OCI-LY7 (cell line): Measurements from ENCODE around the gene PGR. TPM values are rescaled to one million over a fixed set of nuclear protein-coding genes. Genes with fewer than 3 reads are reported as not detected.

Source experiments
- BruUV-seq: library from RNA; stranded (reverse); fragments of 400-500 nt; replicated peaks from 2 replicates; lab custom pipeline; 2021; lab: Mats Ljungman, UMichigan
- CTCF ChIA-PET: fragments of 300-600 bp; sonication (Branson Sonifier 250); formaldehyde crosslinking; loops from one replicate; lab custom pipeline; 2022; ENCODE audit warnings: antibody characterized with exemption; ENCODE audit not compliant: unreplicated experiment; lab: Charles Lee
- POLR2A ChIA-PET: fragments of 300-600 bp; sonication (Branson Sonifier 250); formaldehyde crosslinking; loops from one replicate; lab custom pipeline; 2022; ENCODE audit warnings: antibody characterized with exemption; lab: Charles Lee
- DNase-seq: peaks from one replicate; pipeline ENCODE4 v3.0.0-alpha.2; 2015; ENCODE audit warnings: low spot score
- H2AFZ ChIP-seq: fragments of 200-600 bp; sonication (generic), shearing (Covaris generic); 2 replicates; pipeline ENCODE4 v1.6.1; 2014; ENCODE audit warnings: mild to moderate bottlenecking, antibody characterized with exemption, low read length, moderate library complexity
- H3K27ac ChIP-seq: fragments of 200-600 bp; sonication (generic); 2 replicates; pipeline ENCODE4 v1.5.1; 2014; ENCODE audit warnings: mixed run types, low read depth, mild to moderate bottlenecking, moderate library complexity, low read length, inconsistent platforms; ENCODE audit not compliant: poor library complexity, severe bottlenecking
- H3K36me3 ChIP-seq: fragments of 200-600 bp; sonication (generic); 2 replicates; pipeline ENCODE4 v1.6.1; 2014; ENCODE audit warnings: mild to moderate bottlenecking, antibody characterized with exemption, low read length, moderate library complexity, mixed read lengths; ENCODE audit not compliant: insufficient read depth
- H3K4me1 ChIP-seq: fragments of 200-600 bp; sonication (generic); 2 replicates; pipeline ENCODE4 v1.5.1; 2014; ENCODE audit warnings: mild to moderate bottlenecking, low read length; ENCODE audit not compliant: insufficient read depth, poor library complexity, severe bottlenecking
- H3K4me2 ChIP-seq: fragments of 200-600 bp; sonication (generic); 2 replicates; pipeline ENCODE4 v1.6.1; 2014; ENCODE audit warnings: mild to moderate bottlenecking, low read length
- H3K4me3 ChIP-seq: fragments of 200-600 bp; sonication (generic); 2 replicates; pipeline ENCODE4 v1.5.1; 2014; ENCODE audit warnings: mild to moderate bottlenecking, low read depth, low read length; ENCODE audit not compliant: poor library complexity, severe bottlenecking
- H3K79me2 ChIP-seq: fragments of 200-600 bp; sonication (generic); 2 replicates; pipeline ENCODE4 v1.6.1; 2016; ENCODE audit warnings: low read depth, mild to moderate bottlenecking, low read length, moderate library complexity, mixed read lengths; ENCODE audit not compliant: insufficient read depth
- H3K9me2 ChIP-seq: fragments of 200-600 bp; sonication (generic); 2 replicates; pipeline ENCODE4 v1.6.1; 2016; ENCODE audit warnings: mild to moderate bottlenecking, low read length, mixed read lengths; ENCODE audit not compliant: insufficient read depth
- H3K9me3 ChIP-seq: fragments of 200-600 bp; sonication (generic); 2 replicates; pipeline ENCODE4 v1.6.1; 2014; ENCODE audit warnings: mild to moderate bottlenecking, mixed run types, low read length, mixed read lengths
- H4K20me1 ChIP-seq: fragments of 200-600 bp; sonication (generic); 2 replicates; pipeline ENCODE4 v1.6.1; 2014; ENCODE audit warnings: mild to moderate bottlenecking, antibody characterized with exemption, low read length, moderate library complexity, mixed read lengths; ENCODE audit not compliant: insufficient read depth
- EZH2phosphoT487 ChIP-seq: fragments of 200-600 bp; sonication (generic); IDR thresholded peaks from 2 replicates; pipeline ENCODE4 v1.6.1; 2018; ENCODE audit warnings: low read depth, borderline replicate concordance, mild to moderate bottlenecking, mixed run types, antibody characterized with exemption, low read length, moderate library complexity, mixed read lengths
- intact Hi-C: fragments of 100-400 bp; cut with micrococcal nuclease; formaldehyde crosslinking; loops from one replicate; pipeline ENCODE4 v1.10.0; 2022; ENCODE audit not compliant: unreplicated experiment
- total RNA-seq, 2 experiments: library from RNA; depleted of rRNA in 1 of 2; stranded (reverse); fragments of >200 nt in 1 of 2; shearing (Covaris generic) in 1 of 2; gene quantifications; 2 replicates each; pipeline ENCODE4 v1.2.3, GENCODE V29; 2014 to 2022
- TF ChIP-seq, protein P1 (sequence below): fragments of 200-600 bp; sonication (generic); conservative IDR thresholded peaks from 2 replicates; pipeline ENCODE4 v1.5.1; 2014; ENCODE audit warnings: mild to moderate bottlenecking, antibody characterized with exemption, low read length, moderate library complexity, mixed read lengths

The PGR gene
- total RNA-seq, 2 experiments from 2014 or later: not detected

GRCh38 chr11:101100601-101101000 lies 29.0 kb downstream of the PGR start:
- no peak overlapping the region for H3K4me3 ChIP-seq
- H3K4me2 ChIP-seq: no peak overlapping the region
- H3K36me3 ChIP-seq: no peaks in the 10 kb centered on the region
- DNase-seq: no peak
- H3K27ac ChIP-seq: no peak overlapping the region
- no peaks in the 10 kb centered on the region for H3K9me3 ChIP-seq
- no peaks in the 10 kb centered on the region for H4K20me1 ChIP-seq
- no peak for TF ChIP-seq EZH2phosphoT487
- TF ChIP-seq, protein P1, sequence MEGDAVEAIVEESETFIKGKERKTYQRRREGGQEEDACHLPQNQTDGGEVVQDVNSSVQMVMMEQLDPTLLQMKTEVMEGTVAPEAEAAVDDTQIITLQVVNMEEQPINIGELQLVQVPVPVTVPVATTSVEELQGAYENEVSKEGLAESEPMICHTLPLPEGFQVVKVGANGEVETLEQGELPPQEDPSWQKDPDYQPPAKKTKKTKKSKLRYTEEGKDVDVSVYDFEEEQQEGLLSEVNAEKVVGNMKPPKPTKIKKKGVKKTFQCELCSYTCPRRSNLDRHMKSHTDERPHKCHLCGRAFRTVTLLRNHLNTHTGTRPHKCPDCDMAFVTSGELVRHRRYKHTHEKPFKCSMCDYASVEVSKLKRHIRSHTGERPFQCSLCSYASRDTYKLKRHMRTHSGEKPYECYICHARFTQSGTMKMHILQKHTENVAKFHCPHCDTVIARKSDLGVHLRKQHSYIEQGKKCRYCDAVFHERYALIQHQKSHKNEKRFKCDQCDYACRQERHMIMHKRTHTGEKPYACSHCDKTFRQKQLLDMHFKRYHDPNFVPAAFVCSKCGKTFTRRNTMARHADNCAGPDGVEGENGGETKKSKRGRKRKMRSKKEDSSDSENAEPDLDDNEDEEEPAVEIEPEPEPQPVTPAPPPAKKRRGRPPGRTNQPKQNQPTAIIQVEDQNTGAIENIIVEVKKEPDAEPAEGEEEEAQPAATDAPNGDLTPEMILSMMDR: no peak
- intact Hi-C loops: no loop called here
- ChIA-PET CTCF (no interaction called here), POLR2A (no interaction called here)
- no TSS peak for BruUV-seq
- no peaks in the 10 kb centered on the region for H3K9me2 ChIP-seq
- H3K79me2 ChIP-seq: no peaks in the 10 kb centered on the region
- H2AFZ ChIP-seq: no peak overlapping the region
- no peaks in the 10 kb centered on the region for H3K4me1 ChIP-seq

GRCh38 chr11:101096036-101096704 lies 33.4 kb downstream of the PGR start:
- Histone ChIP-seq H3K79me2 (no peaks in the 10 kb centered on the region), H3K36me3 (no peaks in the 10 kb centered on the region), H3K4me1 (no peaks in the 10 kb centered on the region), H3K9me2 (no peaks in the 10 kb centered on the region), H4K20me1 (no peaks in the 10 kb centered on the region), H3K27ac (no peak overlapping the region), H3K9me3 (no peaks in the 10 kb centered on the region), H3K4me3 (no peak overlapping the region), H2AFZ (no peak overlapping the region), H3K4me2 (no peak overlapping the region)
- ChIA-PET CTCF (no interaction called here), POLR2A (interaction anchor here (1.3 kb wide), 1 partner anchor 42 kb away, joined by 3 read pairs; no protein-coding TSS in a partner anchor)
- intact Hi-C loops: no loop called here
- DNase-seq: no peak
- BruUV-seq: no TSS peak
- TF ChIP-seq EZH2phosphoT487: no peak
- TF ChIP-seq, protein P1: no peak

GRCh38 chr11:101091781-101092180 lies 37.8 kb downstream of the PGR start:
- no peaks in the 10 kb centered on the region for H3K36me3 ChIP-seq
- intact Hi-C loops: no loop called here

More at GRCh38 chr11:101091781-101092180, 37.8 kb downstream of the PGR start:
- DNase-seq: no peak
- CTCF ChIA-PET: no interaction called here
- no peak overlapping the region for H3K27ac ChIP-seq
- no peaks in the 10 kb centered on the region for H4K20me1 ChIP-seq
- no peak for TF ChIP-seq EZH2phosphoT487
- TF ChIP-seq, protein P1: no peak
- no peaks in the 10 kb centered on the region for H3K4me1 ChIP-seq
- no peaks in the 10 kb centered on the region for H3K79me2 ChIP-seq
- BruUV-seq: no TSS peak
- H3K4me2 ChIP-seq: no peak overlapping the region
- H3K9me3 ChIP-seq: no peaks in the 10 kb centered on the region
- no peak overlapping the region for H3K4me3 ChIP-seq
- H3K9me2 ChIP-seq: no peaks in the 10 kb centered on the region
- H2AFZ ChIP-seq: no peak overlapping the region
- POLR2A ChIA-PET: interaction anchor here (0.7 kb wide), 1 partner anchor 108 kb away, joined by 3 read pairs; no protein-coding TSS in a partner anchor
